ENCODE data around the gene LTV1. TPM values are rescaled to one million over a fixed set of nuclear protein-coding genes. Genes with fewer than 3 reads are reported as not detected.
A peak's percentile ranks its signal among the peaks of the same experiment; 100 is the strongest.

LTV1 gene
- total RNA-seq, 1 donor from 2014 or later: 20.7 TPM

DNA sequence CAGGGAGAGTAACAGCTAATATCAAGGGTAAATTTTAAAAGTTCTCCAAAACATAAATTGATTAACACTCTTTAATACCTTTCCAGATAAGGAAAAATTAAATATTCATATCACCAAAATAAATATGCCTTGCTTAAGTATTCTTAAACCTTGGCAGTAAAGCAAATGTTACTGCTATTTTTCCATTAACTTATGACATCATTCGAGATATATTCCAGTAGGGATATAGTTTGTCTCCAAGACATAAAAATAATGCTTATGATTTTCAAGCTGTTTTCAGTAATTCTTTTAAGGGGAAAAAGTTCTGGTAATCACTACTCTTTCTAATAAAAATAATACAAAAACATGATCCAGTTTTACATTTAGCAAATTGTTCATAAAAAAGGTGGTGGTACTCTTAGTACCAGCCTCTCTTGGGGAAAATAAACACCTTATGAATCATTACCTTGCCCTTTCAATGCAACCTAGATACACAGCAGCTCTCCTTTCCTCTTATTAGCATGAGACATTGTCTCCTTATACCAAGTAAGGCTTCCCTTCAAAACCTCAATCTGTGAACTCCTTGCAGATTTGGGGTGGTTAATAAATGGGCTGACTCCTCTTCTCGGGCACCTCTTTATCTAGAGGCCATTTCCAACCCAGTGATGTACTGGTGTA lies 31.5 kb upstream of the LTV1 start:
- no peaks in the 10 kb centered on the region for H3K4me1 Mint-ChIP-seq (ENCODE audit: unreplicated experiment)
- no peaks in the 10 kb centered on the region for H3K9me3 Mint-ChIP-seq (ENCODE audit: unreplicated experiment)
- no peak overlapping the region for H3K27ac Mint-ChIP-seq (ENCODE audit: unreplicated experiment)
- no peak overlapping the region for H3K4me3 Mint-ChIP-seq (ENCODE audit: unreplicated experiment)
- DNase-seq (ENCODE audit: low spot score): no peak
- peaks cover 29% of the 10 kb centered on the region for H3K36me3 Mint-ChIP-seq (ENCODE audit: low read depth, unreplicated experiment)
- H3K27me3 Mint-ChIP-seq (ENCODE audit: unreplicated experiment): no peaks in the 10 kb centered on the region
- TF ChIP-seq, protein P1, sequence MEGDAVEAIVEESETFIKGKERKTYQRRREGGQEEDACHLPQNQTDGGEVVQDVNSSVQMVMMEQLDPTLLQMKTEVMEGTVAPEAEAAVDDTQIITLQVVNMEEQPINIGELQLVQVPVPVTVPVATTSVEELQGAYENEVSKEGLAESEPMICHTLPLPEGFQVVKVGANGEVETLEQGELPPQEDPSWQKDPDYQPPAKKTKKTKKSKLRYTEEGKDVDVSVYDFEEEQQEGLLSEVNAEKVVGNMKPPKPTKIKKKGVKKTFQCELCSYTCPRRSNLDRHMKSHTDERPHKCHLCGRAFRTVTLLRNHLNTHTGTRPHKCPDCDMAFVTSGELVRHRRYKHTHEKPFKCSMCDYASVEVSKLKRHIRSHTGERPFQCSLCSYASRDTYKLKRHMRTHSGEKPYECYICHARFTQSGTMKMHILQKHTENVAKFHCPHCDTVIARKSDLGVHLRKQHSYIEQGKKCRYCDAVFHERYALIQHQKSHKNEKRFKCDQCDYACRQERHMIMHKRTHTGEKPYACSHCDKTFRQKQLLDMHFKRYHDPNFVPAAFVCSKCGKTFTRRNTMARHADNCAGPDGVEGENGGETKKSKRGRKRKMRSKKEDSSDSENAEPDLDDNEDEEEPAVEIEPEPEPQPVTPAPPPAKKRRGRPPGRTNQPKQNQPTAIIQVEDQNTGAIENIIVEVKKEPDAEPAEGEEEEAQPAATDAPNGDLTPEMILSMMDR (IDR thresholded peaks at IDR 0.05; ENCODE audit: unreplicated experiment): no peak

DNA sequence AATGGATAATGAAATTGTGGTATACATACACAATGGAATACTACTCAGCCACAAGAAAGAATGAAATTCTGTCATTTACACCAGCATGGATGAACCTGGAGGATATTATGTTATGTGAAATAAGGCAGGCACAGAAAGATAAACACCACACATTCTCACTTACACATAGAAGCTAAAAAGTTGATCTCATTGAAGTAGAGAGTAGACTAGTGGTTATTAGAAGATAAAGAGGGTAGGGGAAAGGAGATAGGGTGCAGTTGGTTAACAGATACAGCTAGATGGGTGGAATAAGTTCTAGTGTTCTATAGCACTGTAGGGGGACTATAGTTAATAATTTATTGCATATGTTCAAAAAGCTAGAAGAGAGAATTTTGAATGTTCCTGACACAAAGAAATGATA lies 25.5 kb upstream of the LTV1 start:
- peaks cover 32% of the 10 kb centered on the region for H3K36me3 Mint-ChIP-seq (ENCODE audit: low read depth, unreplicated experiment)

DNA sequence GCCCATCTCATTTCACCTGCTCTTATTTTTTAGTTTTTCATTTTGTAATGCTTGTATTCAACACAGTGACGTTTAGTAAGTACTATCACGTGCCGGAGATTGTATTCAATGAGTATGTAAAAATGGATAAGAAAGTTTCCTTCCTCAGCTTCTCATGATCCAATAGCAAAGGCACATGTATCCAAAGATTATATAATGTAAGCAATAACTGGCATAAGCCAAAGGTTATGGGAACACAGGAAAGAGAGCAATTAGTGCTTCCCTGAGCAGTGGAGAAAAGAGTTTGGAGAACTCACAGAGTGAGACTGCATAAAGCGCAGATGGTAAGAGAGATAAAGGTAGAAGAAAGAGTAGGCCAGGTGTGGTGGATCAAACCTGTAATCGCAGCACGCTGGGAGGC lies 21.8 kb upstream of the LTV1 start:
- peaks cover 32% of the 10 kb centered on the region for H3K36me3 Mint-ChIP-seq (ENCODE audit: low read depth, unreplicated experiment)
- H3K4me1 Mint-ChIP-seq (ENCODE audit: unreplicated experiment): peaks cover 39% of the 10 kb centered on the region
- no peak overlapping the region for H3K4me3 Mint-ChIP-seq (ENCODE audit: unreplicated experiment)
- H3K27me3 Mint-ChIP-seq (ENCODE audit: unreplicated experiment): peaks cover 5% of the 10 kb centered on the region
- DNase-seq (ENCODE audit: low spot score): no peak
- no peaks in the 10 kb centered on the region for H3K9me3 Mint-ChIP-seq (ENCODE audit: unreplicated experiment)
- no peak overlapping the region for H3K27ac Mint-ChIP-seq (ENCODE audit: unreplicated experiment)
- TF ChIP-seq, protein P1 (IDR thresholded peaks at IDR 0.05; ENCODE audit: unreplicated experiment): no peak

More for the DNA sequence above, 25.5 kb upstream of the LTV1 start:
- no peak overlapping the region for H3K27ac Mint-ChIP-seq (ENCODE audit: unreplicated experiment)
- no peaks in the 10 kb centered on the region for H3K9me3 Mint-ChIP-seq (ENCODE audit: unreplicated experiment)
- DNase-seq (ENCODE audit: low spot score): no peak
- H3K4me1 Mint-ChIP-seq (ENCODE audit: unreplicated experiment): peaks cover 15% of the 10 kb centered on the region
- TF ChIP-seq, protein P1 (IDR thresholded peaks at IDR 0.05; ENCODE audit: unreplicated experiment): no peak
- peaks cover 5% of the 10 kb centered on the region for H3K27me3 Mint-ChIP-seq (ENCODE audit: unreplicated experiment)
- H3K4me3 Mint-ChIP-seq (ENCODE audit: unreplicated experiment): peak overlapping the region; percentile 3

DNA sequence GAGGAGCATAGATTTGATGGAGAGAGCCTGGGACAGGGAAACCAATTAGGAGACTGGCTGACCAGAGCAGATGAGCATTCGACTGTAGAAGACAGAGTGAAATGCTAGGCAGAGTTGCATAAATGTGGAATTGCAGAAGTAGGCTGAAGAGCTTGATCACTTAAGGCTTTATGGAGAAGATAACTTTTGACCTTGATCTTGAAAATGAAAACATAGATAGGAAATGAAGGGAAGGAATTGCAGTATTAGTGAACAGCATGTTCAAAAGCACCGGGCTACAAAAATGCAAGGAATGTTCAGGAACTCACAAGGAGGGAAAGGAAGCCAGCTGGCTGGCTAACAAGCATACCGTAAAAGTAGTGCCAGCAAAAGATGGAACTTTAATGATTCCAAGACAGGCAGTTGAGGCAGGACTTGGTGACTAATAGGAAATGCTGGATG lies 20.5 kb upstream of the LTV1 start:
- H3K27ac Mint-ChIP-seq (ENCODE audit: unreplicated experiment): peak overlapping the region; percentile 39
- TF ChIP-seq, protein P1 (IDR thresholded peaks at IDR 0.05; ENCODE audit: unreplicated experiment): no peak

DNA sequence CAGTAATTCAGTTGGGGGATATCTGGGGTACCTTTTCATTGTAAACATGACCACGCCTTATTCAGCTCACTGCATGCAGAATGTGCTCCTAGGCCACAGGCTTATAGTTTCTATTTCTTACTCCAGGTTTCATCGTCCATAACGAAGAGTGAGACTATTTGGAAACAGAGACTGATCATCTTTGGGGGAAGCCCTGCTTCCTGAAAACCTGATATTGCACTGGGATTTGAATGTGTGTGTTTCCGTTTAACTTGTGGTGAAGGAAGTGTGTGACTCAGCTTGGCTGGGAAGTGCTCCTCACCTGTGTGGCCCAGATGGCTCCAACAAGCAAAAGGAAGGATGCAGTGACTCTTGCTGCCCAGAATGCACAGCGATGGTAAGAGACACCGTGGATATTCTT lies 19.6 kb upstream of the LTV1 start:
- peak overlapping the region; percentile 32 for H3K4me3 Mint-ChIP-seq (ENCODE audit: unreplicated experiment)
- TF ChIP-seq, protein P1 (IDR thresholded peaks at IDR 0.05; ENCODE audit: unreplicated experiment): no peak
- H3K4me1 Mint-ChIP-seq (ENCODE audit: unreplicated experiment): peaks cover 39% of the 10 kb centered on the region
- H3K9me3 Mint-ChIP-seq (ENCODE audit: unreplicated experiment): no peaks in the 10 kb centered on the region
- no peaks in the 10 kb centered on the region for H3K27me3 Mint-ChIP-seq (ENCODE audit: unreplicated experiment)
- no peak for DNase-seq (ENCODE audit: low spot score)
- H3K27ac Mint-ChIP-seq (ENCODE audit: unreplicated experiment): peak overlapping the region; percentile 73
- peaks cover 26% of the 10 kb centered on the region for H3K36me3 Mint-ChIP-seq (ENCODE audit: low read depth, unreplicated experiment)

More for the DNA sequence above, 20.5 kb upstream of the LTV1 start:
- H3K4me1 Mint-ChIP-seq (ENCODE audit: unreplicated experiment): peaks cover 39% of the 10 kb centered on the region
- H3K9me3 Mint-ChIP-seq (ENCODE audit: unreplicated experiment): no peaks in the 10 kb centered on the region
- peaks cover 27% of the 10 kb centered on the region for H3K36me3 Mint-ChIP-seq (ENCODE audit: low read depth, unreplicated experiment)
- H3K4me3 Mint-ChIP-seq (ENCODE audit: unreplicated experiment): no peak overlapping the region
- no peak for DNase-seq (ENCODE audit: low spot score)
- H3K27me3 Mint-ChIP-seq (ENCODE audit: unreplicated experiment): peaks cover 1% of the 10 kb centered on the region

Measured in endothelial cell (in vitro differentiated cells).